ENCODE data around the gene FARP2. TPM values are rescaled to one million over a fixed set of nuclear protein-coding genes. Genes with fewer than 3 reads are reported as not detected.

The FARP2 gene
- total RNA-seq, 1 experiment from 2014 or later: 29.9 TPM

DNA sequence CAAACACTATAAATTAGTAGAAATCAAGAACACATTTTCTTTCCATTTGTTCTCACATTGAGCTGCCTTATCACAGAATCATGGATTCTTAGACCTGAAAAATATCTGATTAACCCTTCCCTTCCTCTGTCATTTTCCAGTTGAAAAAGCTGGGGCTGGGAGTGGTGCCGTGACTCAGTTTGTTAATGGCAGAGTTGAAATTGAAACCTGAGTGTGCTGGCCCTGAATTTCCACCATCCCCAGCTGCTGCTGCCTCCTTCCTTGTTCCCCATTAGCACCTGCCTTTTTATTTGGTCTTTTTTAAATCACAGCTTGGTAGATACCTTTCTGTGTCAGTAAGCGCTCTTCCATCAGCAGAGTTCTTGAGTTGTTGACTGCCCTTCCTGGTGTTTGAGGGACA, 10.6 kb downstream of the FARP2 start:
- H2AFZ ChIP-seq (ENCODE audit: low read length): no peak overlapping the region
- H3K27me3 ChIP-seq (ENCODE audit: low read length): no peaks in the 10 kb centered on the region
- BruUV-seq (replicated peaks): no TSS peak
- no peaks in the 10 kb centered on the region for H3K9me2 ChIP-seq (replicated peaks; ENCODE audit: low read length)
- no peak overlapping the region for H3K27ac ChIP-seq (ENCODE audit: low read length)
- H3K4me2 ChIP-seq (ENCODE audit: low read length): no peak overlapping the region
- ATAC-seq (no peak), DNase-seq (no peak)
- TF ChIP-seq, protein P1, sequence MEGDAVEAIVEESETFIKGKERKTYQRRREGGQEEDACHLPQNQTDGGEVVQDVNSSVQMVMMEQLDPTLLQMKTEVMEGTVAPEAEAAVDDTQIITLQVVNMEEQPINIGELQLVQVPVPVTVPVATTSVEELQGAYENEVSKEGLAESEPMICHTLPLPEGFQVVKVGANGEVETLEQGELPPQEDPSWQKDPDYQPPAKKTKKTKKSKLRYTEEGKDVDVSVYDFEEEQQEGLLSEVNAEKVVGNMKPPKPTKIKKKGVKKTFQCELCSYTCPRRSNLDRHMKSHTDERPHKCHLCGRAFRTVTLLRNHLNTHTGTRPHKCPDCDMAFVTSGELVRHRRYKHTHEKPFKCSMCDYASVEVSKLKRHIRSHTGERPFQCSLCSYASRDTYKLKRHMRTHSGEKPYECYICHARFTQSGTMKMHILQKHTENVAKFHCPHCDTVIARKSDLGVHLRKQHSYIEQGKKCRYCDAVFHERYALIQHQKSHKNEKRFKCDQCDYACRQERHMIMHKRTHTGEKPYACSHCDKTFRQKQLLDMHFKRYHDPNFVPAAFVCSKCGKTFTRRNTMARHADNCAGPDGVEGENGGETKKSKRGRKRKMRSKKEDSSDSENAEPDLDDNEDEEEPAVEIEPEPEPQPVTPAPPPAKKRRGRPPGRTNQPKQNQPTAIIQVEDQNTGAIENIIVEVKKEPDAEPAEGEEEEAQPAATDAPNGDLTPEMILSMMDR (conservative IDR thresholded peaks at IDR 0.05; ENCODE audit: low read depth, low read length): no peak
- TF ChIP-seq EZH2phosphoT487 (IDR thresholded peaks at IDR 0.05; ENCODE audit: borderline replicate concordance, low read length) (no peak), EZH2 (IDR thresholded peaks at IDR 0.05; ENCODE audit: low read length, unreplicated experiment) (no peak)
- ChIA-PET CTCF (no interaction called here), POLR2A (ENCODE audit: unreplicated experiment) (no interaction called here)
- H3K9me3 ChIP-seq (ENCODE audit: low read length): no peaks in the 10 kb centered on the region
- H3K4me1 ChIP-seq (ENCODE audit: insufficient read depth, low read length): peaks cover 14% of the 10 kb centered on the region
- H3F3A ChIP-seq (ENCODE audit: low read length, unreplicated experiment): no peaks in the 10 kb centered on the region
- H3K4me3 ChIP-seq (ENCODE audit: low read length): no peak overlapping the region
- H4K20me1 ChIP-seq (ENCODE audit: low read length): 0 out of 2 replicates have a peak, but pooled peaks cover 11% of the 10 kb centered on the region
- no peaks in the 10 kb centered on the region; the same call in 1 of the 2 replicates for H3K36me3 ChIP-seq (ENCODE audit: low read depth, low read length)
- no peak overlapping the region for H3K9ac ChIP-seq (ENCODE audit: low read length)
- intact Hi-C loops (cut with micrococcal nuclease): no loop called here
- peaks cover 82% of the 10 kb centered on the region for H3K79me2 ChIP-seq (ENCODE audit: low read length)

- CTCF ChIA-PET: no interaction called here
- POLR2A ChIA-PET (ENCODE audit: unreplicated experiment): no interaction called here
- peaks cover 4% of the 10 kb centered on the region for H3K36me3 ChIP-seq (ENCODE audit: low read depth, low read length)
- no peaks in the 10 kb centered on the region for H3K27me3 ChIP-seq (ENCODE audit: low read length)
- no TSS peak for BruUV-seq (replicated peaks)
- TF ChIP-seq, protein P1 (conservative IDR thresholded peaks at IDR 0.05; ENCODE audit: low read depth, low read length): no peak
- TF ChIP-seq EZH2phosphoT487 (IDR thresholded peaks at IDR 0.05; ENCODE audit: borderline replicate concordance, low read length) (no peak), EZH2 (IDR thresholded peaks at IDR 0.05; ENCODE audit: low read length, unreplicated experiment) (no peak)
- no peak for ATAC-seq
- H4K20me1 ChIP-seq (ENCODE audit: low read length): 0 out of 2 replicates have a peak, but pooled peaks cover 3% of the 10 kb centered on the region
- H3K9me3 ChIP-seq (ENCODE audit: low read length): no peaks in the 10 kb centered on the region
- H2AFZ ChIP-seq (ENCODE audit: low read length): no peak overlapping the region
- peak overlapping the region; percentile 44 for H3K4me2 ChIP-seq (ENCODE audit: low read length)
- H3K27ac ChIP-seq (ENCODE audit: low read length): peak overlapping the region; percentile 9; the same call in 1 of the 2 replicates
- H3K79me2 ChIP-seq (ENCODE audit: low read length): peaks cover 88% of the 10 kb centered on the region
- intact Hi-C loops (cut with micrococcal nuclease): no loop called here
- H3K4me3 ChIP-seq (ENCODE audit: low read length): no peak overlapping the region
- peaks cover 14% of the 10 kb centered on the region for H3K4me1 ChIP-seq (ENCODE audit: insufficient read depth, low read length)
- no peaks in the 10 kb centered on the region for H3F3A ChIP-seq (ENCODE audit: low read length, unreplicated experiment)
- no peak overlapping the region for H3K9ac ChIP-seq (ENCODE audit: low read length)
- no peaks in the 10 kb centered on the region for H3K9me2 ChIP-seq (replicated peaks; ENCODE audit: low read length)
- DNase-seq: no peak
Measured at GRCh38 chr2:241368643-241369042, 12.6 kb downstream of the FARP2 start.

DNA sequence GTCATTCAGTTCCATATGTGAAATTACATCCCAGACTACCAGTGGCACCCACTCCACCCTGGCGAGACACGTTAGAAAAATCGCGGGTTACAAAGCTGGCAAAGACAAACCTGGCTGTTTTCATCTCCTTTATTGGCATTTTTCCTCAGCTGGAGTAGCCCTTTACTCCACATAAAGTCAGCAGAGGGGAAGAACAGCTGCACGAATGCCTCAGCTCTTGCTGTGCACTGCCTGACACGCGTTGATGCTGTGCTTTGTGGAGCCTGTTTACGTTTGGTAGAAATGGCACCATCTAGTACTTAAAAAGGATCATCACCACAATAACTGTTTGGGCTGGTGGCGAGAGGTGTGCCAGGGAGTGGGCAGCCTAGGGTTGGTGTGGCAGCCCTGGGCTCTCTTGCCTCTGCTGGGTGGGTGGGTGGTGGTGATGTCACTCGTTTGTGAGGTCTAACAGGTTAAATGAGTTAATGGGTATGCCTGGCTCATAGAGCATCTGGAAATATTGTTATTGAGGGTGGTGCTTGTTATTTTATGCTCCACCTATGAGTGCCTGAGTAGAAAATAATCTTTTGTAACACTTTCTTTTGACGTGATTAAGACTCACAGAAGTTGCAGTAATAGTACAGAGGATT, 16.4 kb downstream of the FARP2 start:
- H3K27me3 ChIP-seq (ENCODE audit: low read length): no peaks in the 10 kb centered on the region
- no peaks in the 10 kb centered on the region for H3K9me3 ChIP-seq (ENCODE audit: low read length)
- peaks cover 32% of the 10 kb centered on the region for H3K4me1 ChIP-seq (ENCODE audit: insufficient read depth, low read length)
- peaks cover 72% of the 10 kb centered on the region for H3K79me2 ChIP-seq (ENCODE audit: low read length)
- ATAC-seq (no peak), DNase-seq (no peak)
- ChIA-PET POLR2A (ENCODE audit: unreplicated experiment) (interaction anchor here (0.6 kb wide), 1 partner anchor 227 kb away, joined by 5 read pairs; no protein-coding TSS in a partner anchor), CTCF (no interaction called here)
- no peak overlapping the region for H3K4me2 ChIP-seq (ENCODE audit: low read length)
- no peaks in the 10 kb centered on the region for H3F3A ChIP-seq (ENCODE audit: low read length, unreplicated experiment)
- H3K27ac ChIP-seq (ENCODE audit: low read length): no peak overlapping the region
- 0 out of 2 replicates have a peak, but pooled peaks cover 3% of the 10 kb centered on the region for H4K20me1 ChIP-seq (ENCODE audit: low read length)
- no peak overlapping the region for H3K4me3 ChIP-seq (ENCODE audit: low read length)
- H3K9ac ChIP-seq (ENCODE audit: low read length): no peak overlapping the region
- H3K36me3 ChIP-seq (ENCODE audit: low read depth, low read length): peaks cover 17% of the 10 kb centered on the region
- no peak for TF ChIP-seq EZH2phosphoT487 (IDR thresholded peaks at IDR 0.05; ENCODE audit: borderline replicate concordance, low read length)
- intact Hi-C loops (cut with micrococcal nuclease): no loop called here
- no peaks in the 10 kb centered on the region for H3K9me2 ChIP-seq (replicated peaks; ENCODE audit: low read length)
- no peak overlapping the region for H2AFZ ChIP-seq (ENCODE audit: low read length)
- BruUV-seq (replicated peaks): no TSS peak

Data from PC-3 (cell line).